GM18870 (cell line): ENCODE results near the gene CORO7.
"Not testable (repeated sequence)": the region's sequence is repeated elsewhere in the genome, so short reads cannot be mapped to it uniquely, and the experiment has no call there.

Experiments used
- ATAC-seq: cut with Tn5 transposase; IDR thresholded peaks from one replicate; pipeline ENCODE4 v1.9.1; 2021; ENCODE audit warnings: moderate library complexity; ENCODE audit not compliant: unreplicated experiment

Gene CORO7

GRCh38 chr16:4403133-4403949, 13.1 kb downstream of the CORO7 start:
- ATAC-seq: no peak

DNA sequence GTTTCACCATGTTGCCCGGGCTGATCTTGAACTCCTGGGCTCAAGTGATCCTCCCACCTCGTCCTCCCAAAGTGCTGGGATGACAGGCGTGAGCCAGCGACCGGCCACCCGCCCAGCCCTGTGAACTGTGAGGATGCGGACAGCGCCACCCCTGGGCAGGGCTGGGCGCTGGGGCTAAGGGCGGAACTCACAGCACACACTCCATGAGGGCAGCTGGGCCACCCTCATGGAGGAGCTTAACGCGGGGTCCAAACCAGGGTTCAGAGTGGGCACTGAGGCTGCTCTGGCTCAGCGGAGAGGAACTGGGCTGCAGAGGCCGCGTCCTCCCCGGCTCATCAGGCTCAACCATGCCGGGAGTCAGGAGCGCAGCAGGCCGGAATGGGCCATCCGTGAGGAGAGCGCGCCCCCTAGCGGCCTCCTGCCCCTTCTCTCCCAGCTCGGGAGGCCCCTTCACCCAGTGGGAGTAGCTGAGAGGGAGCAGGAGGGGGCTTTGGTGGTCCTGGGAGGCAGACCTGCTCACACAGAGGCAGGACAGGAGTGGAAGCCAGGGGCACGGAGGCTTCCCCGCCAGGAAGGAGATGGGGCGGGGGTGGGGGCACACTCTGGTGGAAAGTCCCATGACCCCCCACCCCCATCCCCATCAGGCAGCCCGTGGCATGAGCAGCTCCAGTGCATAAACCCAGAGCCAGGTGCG, 13.8 kb downstream of the CORO7 start:
- no peak for ATAC-seq

DNA sequence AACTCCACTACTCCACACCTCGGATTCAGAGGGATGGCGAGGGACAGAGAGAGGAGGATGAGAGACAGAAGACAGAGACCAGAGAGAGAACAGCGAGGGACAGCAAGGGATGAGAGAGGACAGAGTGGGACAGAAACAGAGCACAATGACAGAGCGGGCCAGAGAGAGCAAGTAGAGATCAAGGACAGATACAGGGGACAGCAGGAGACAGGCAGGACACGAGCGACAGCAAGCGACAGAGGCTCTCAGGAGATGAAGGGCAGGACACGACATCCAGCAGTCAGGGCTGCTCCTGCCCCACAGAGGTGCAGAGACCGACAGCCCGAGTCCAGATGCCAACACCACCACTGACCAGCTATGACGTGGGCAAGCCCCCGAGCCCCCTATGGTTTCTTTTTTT, 14.9 kb downstream of the CORO7 start:
- ATAC-seq: no peak

DNA sequence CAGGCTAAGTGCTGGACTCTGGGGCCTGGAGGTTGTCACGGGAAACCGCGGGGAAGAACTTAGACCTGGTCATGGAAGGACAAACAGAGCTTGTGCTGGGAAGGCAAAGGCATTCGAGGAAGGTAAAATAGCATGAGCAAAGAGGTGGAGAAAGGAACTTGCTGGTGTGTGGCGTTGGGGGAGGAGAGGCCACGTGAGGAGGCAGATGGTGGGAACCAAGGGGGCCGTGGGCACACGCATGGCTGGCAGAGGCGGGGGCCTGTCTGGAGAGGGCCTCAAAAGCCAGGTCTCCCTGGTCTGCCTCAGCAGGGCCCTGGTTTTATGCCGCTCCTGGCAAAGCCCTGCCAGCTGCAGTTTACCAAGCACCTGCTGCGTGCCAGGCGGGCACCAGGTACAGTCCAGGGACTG, 15.3 kb downstream of the CORO7 start:
- no peak for ATAC-seq

DNA sequence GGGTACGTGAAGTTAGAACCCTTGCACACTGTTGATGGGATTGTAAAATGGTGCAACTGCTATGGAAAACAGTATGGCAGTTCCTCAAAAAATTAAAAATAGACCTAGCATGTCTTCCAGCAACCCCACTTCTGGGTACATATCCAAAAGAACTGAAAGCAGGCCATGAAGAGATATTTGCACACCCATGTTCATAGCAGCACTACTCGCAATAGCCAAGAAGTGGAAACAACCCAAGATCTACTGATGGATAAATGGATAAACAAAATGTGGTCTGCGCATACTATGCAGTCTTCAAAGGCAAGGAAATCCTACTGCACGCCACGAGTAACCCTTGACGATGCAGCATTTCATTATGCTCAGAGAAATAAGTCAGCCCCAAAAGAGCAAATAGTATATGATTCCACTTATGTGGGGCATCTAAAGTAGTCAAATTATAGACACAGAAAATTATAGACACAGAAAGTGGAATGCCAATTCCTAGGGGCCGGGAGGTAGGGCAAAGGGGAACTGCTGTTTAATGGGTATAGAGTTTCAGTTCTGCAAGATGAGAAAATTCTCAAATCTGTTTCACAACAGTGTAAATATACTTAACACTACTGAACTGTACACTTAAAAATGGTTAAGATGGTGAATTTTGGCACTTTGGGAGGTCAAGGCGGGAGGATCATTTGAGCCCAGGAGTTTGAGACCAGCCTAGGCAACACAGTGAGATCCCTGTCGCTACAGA, 17.2 kb downstream of the CORO7 start:
- no peak for ATAC-seq

DNA sequence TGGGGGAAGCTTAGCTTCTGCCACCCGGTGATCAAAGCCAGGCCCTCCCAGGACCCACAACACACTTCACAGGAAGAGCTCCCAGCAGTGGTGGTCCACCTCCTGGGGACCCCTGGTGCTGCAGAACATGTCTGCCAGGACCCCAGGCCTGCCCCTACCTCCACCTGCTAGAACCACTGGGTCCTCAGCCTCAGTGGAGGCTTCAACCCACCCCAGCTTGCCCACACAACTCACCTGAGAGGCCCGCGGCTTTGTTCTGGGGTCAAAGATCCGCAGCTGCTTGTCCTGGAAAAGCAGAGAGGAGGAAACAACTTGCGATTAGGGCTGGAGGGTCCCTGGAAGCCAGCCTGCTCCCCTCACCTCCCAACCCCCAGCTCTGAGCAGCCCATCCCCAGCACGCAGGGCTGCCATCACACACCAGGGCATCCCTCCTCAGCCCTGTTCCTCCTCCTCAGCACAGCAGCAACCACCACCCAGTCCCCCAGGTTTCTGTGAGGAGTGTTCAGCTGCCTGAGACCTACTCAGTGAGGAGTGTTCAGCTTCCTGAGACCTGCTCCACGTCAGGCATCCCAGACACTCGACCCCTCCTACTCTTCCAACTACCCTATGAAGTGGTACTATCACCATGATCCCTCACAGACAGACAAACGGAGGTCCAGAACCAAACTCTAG, 21.2 kb downstream of the CORO7 start:
- no peak for ATAC-seq

DNA sequence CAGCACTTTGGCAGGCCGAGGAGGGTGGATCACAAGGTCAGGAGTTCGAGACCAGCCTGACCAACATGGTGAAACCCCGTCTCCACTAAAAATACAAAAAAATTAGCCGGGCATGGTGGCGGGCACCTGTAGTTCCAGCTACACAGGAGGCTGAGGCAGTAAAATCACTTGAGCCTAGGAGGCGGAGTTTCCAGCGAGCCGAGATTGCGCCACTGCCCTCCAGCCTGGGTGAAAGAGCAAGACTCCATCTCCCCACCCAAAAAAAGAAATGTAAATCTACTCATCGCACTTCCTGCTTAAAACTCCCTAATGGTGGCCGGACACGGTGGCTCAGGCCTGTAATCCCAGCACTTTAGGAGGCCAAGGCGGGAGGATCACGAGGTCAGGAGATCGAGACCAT, 22.5 kb downstream of the CORO7 start:
- ATAC-seq: not testable (repeated sequence)

DNA sequence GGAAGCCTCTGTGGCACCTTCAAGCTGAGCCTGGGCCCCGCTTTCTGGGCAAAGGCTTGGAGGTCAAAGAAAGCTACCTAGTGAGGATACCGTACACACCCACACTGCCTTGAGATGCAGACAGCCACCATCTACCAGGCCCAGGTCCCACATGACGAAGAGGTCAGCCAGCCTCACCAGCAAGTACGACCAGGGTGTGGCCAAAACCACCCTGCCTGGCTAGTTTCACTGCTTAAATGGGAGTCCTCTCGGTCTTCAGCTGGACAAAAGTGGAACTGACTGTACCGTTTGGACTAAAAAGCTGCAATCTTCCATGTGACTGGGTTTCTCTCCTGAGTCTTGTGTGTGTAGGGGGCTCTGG, 23.2 kb downstream of the CORO7 start:
- no peak for ATAC-seq

GRCh38 chr16:4392382-4393239, 23.8 kb downstream of the CORO7 start:
- ATAC-seq: no peak

- no peak for ATAC-seq
Measured at GRCh38 chr16:4391631-4392381, 24.6 kb downstream of the CORO7 start.

GRCh38 chr16:4390266-4391260, 25.8 kb downstream of the CORO7 start:
- ATAC-seq: no peak

DNA sequence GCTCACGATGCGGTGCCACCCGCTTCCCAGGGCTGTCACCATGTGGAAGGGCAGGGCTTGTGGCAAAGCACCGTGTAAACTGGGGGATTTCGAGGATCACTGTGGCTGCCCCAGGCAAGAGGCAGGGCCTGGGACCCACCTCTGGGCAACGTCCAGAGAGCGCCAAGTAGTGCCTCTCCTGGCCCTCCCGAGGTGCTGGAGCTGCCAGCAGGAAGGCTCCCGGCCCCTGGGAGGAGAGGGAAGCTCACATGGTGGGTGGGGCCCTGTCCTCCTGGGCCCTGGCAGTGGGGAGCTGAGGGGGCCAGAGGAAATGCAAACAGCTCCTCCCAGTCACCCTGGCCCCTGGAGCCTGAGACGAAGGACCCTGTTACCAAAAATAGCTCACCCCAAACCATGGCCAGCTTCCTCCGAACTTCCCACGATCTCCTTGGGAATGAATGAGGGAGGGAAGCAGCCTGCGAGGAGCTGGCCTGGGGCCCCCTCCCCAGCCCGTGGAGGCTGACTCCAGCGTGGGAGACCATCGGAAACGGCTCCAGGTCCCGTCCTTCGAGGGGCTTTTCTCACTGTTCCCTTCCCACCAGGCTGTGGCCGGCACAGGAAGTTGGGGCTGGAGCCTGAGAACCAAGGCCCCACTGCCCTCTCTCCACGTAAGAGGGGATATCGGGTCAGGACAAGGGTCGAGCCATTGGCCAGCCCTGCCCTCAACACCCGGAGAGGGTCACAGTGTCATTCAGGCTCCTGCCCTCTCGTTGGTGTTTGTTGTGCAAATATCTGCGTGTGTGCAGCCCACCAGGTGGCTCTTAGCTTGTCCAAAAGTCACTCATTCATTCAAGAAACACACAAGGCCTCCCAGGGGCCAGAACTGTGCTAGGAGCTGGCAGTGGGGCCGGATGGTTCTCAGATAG, 27.1 kb downstream of the CORO7 start:
- ATAC-seq: no peak

GRCh38 chr16:4388271-4389021, 27.9 kb downstream of the CORO7 start:
- ATAC-seq: no peak

DNA sequence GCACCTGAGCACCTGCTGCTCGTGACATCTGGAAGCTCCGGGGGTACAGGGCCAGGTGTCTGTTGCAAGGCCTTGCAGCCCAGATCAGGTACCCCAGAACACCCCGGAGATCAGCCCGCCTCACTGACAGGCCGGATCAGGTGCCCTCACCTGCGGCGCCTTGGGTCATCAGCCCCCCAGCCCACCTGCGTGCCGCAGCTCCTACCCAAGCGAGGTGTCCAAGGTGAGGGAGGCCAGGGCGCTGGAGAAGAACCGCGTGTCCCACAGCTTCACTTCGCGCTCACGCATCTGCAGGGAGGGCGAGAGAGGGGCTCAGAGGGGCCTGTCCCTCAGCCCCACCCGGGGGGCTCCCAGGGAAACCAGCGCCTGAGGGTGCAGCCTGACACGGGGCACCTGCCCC, 28.6 kb downstream of the CORO7 start:
- no peak for ATAC-seq

GRCh38 chr16:4386951-4387565, 29.3 kb downstream of the CORO7 start:
- ATAC-seq: no peak

- ATAC-seq: no peak
Measured at GRCh38 chr16:4386451-4386805, 30.0 kb downstream of the CORO7 start.
